Measurements from ENCODE around the gene BCL2A1. TPM values are rescaled to one million over a fixed set of nuclear protein-coding genes. Genes with fewer than 3 reads are reported as not detected.
"Not testable (repeated sequence)": the region's sequence is repeated elsewhere in the genome, so short reads cannot be mapped to it uniquely, and the experiment has no call there.

Gene BCL2A1
- polyA plus RNA-seq, 1 experiment: 2.9 TPM

- CTCF ChIA-PET: interaction anchor here (1.1 kb wide), 1 partner anchor 17 kb away, joined by 3 read pairs; no protein-coding TSS in a partner anchor
- no peak for TF ChIP-seq CTCF (IDR thresholded peaks at IDR 0.05; ENCODE audit: low read depth, low read length)
- Histone ChIP-seq H3K27me3 (ENCODE audit: control insufficient read depth, insufficient read depth, low read length) (no peaks in the 10 kb centered on the region), H3K27ac (ENCODE audit: low read depth, low read length) (no peak overlapping the region), H3K9me3 (ENCODE audit: control insufficient read depth, insufficient read depth, low read length) (no peaks in the 10 kb centered on the region), H3K4me3 (ENCODE audit: low read depth, low read length) (no peak overlapping the region)
- no peak for DNase-seq (ENCODE audit: low read depth, low spot score)
- POLR2A ChIA-PET: no interaction called here
These were observed 5.0 kb downstream of the BCL2A1 start for GRCh38 chr15:79965846-79966630.

DNA sequence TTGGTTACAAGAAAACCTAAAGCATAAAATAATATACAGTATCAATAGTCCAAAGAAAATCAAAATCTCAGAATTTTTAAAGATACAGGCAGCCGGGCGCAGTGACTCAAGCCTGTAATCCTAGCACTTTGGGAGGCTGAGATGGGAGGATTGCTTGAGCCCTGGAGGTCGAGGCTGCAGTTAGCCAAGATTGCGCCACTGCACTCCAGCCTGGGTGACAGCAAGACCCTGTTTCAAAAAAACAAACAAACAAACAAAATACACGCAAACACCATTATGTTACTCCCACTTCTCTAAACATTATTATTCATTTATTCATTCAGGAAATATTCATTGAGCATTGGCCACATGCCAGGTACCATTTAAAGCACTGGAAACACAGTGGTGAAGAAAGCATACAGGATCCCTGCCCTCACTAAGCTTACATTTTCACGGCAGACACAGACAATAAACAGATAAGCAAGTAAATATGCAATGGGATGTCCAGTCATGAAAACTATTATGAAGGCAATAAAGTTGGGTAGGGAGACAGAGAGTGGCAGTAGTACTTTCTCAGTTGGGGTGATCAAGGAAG is 6.7 kb downstream of the BCL2A1 start:
- CTCF ChIA-PET: no interaction called here
- Histone ChIP-seq H3K4me3 (ENCODE audit: low read depth, low read length) (no peak overlapping the region), H3K27me3 (ENCODE audit: control insufficient read depth, insufficient read depth, low read length) (no peaks in the 10 kb centered on the region), H3K9me3 (ENCODE audit: control insufficient read depth, insufficient read depth, low read length) (no peaks in the 10 kb centered on the region), H3K27ac (ENCODE audit: low read depth, low read length) (no peak overlapping the region)
- no peak for DNase-seq (ENCODE audit: low read depth, low spot score)
- POLR2A ChIA-PET: no interaction called here
- TF ChIP-seq CTCF (IDR thresholded peaks at IDR 0.05; ENCODE audit: low read depth, low read length): no peak

DNA sequence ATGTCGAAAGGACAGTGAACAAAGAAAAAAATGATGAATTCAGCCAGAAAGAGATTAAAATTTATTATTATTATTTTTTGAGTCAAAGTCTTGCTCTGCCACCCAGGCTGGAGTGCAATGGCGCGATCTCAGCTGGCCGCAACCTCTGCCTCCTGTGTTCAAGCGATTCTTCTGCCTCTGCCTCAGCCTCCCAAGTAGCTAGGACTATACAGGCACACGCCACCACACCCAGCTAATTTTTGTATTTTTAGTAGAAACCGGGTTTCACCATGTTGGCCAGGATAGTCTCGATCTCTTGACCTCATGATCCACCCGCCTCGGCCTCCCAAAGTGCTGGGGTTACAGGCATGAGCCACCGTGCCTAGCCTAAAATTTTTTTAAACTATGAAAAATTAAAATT is 8.1 kb downstream of the BCL2A1 start:
- POLR2A ChIA-PET; H3K4me3 ChIP-seq (ENCODE audit: low read depth, low read length); H3K27ac ChIP-seq (ENCODE audit: low read depth, low read length); H3K9me3 ChIP-seq (ENCODE audit: control insufficient read depth, insufficient read depth, low read length); DNase-seq (ENCODE audit: low read depth, low spot score); H3K27me3 ChIP-seq (ENCODE audit: control insufficient read depth, insufficient read depth, low read length); CTCF ChIA-PET: not testable (repeated sequence)

DNA sequence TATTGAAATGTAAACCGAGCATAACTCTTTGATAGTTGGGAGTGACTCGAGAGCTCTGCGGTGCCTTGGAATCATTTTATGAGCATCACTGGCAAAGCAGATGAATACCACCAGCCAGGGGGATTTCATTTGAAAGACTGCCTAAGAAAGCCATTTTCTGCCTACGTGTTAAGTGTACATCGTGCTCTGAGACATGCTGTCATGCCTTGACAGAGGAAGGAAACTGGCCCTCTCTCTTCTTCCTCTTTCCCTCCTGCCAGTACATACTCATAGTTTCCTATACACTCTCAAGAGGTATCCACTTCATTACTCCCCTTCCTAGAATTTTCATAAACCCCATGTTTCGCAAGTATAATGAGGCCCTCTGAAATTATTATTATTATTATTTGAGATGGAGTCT is 8.8 kb downstream of the BCL2A1 start:
- no peak overlapping the region for H3K27ac ChIP-seq (ENCODE audit: low read depth, low read length)
- H3K4me3 ChIP-seq (ENCODE audit: low read depth, low read length): no peak overlapping the region
- TF ChIP-seq CTCF (IDR thresholded peaks at IDR 0.05; ENCODE audit: low read depth, low read length): no peak
- no peaks in the 10 kb centered on the region for H3K9me3 ChIP-seq (ENCODE audit: control insufficient read depth, insufficient read depth, low read length)
- H3K27me3 ChIP-seq (ENCODE audit: control insufficient read depth, insufficient read depth, low read length): no peaks in the 10 kb centered on the region
- DNase-seq (ENCODE audit: low read depth, low spot score): no peak
- POLR2A ChIA-PET: interaction anchor here (0.6 kb wide), 1 partner anchor 1951 kb away, joined by 5 read pairs; no protein-coding TSS in a partner anchor
- CTCF ChIA-PET: no interaction called here

- ChIA-PET CTCF (no interaction called here), POLR2A (no interaction called here)
- DNase-seq (ENCODE audit: low read depth, low spot score): no peak
- H3K4me3 ChIP-seq (ENCODE audit: low read depth, low read length): no peak overlapping the region
- no peak overlapping the region for H3K27ac ChIP-seq (ENCODE audit: low read depth, low read length)
- TF ChIP-seq CTCF (IDR thresholded peaks at IDR 0.05; ENCODE audit: low read depth, low read length): no peak
- H3K9me3 ChIP-seq (ENCODE audit: control insufficient read depth, insufficient read depth, low read length): no peaks in the 10 kb centered on the region
- no peaks in the 10 kb centered on the region for H3K27me3 ChIP-seq (ENCODE audit: control insufficient read depth, insufficient read depth, low read length)
These were observed 10.3 kb downstream of the BCL2A1 start for GRCh38 chr15:79960502-79961212.

Measured in AG04450 (cell line).